Measurements from ENCODE around the gene TMEM207.
"Not testable (repeated sequence)": the region's sequence is repeated elsewhere in the genome, so short reads cannot be mapped to it uniquely, and the experiment has no call there.

TMEM207 gene

DNA sequence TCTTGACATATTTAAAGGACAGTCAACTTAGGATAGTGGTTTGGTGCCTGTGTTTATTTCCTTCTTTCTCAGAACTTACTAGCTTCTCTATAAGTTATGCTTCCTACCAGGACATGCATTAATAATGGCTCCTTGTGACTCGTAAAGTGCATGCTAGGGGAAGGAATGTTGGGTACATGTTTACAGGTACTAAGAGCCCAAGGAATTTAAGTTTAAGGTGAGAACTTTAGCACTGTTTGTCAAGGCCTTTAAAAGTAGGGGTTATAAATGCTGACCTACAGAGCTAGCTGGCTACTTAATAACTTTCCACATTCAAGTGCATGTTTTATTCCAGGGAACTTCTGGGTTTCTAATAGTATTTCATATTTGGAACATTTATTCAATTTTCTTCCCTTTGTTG lies at the start of gene TMEM207:
Gene TMEM207 (minus strand): TSS at position 101 of the 400 bp plus-strand sequence. CDS start 92 bp downstream, at position 9.
- DNase-seq, result no peak

GRCh38 chr3:190499122-190499521 lies 49.4 kb upstream of the TMEM207 start:
- DNase-seq, result no peak

DNA sequence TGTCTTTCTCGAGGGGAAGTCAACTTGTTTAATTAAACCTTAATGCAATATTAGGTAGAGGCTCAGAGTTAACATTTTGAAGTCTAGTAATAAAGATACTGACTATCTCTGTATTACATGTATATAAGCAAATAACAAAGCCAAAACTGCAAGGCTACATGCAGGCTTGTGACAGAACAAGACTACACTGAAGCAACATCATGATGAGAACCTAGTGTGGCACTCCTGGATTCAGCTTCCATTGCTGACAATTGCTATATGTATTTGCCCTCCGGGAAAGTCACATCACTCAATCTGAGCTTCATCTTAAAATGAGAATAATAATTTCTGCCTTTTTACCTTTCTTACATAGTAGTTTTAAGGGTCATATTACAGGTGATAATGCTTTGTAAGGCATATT lies 48.6 kb upstream of the TMEM207 start:
- DNase-seq, result no peak

GRCh38 chr3:190497811-190498210 lies 48.1 kb upstream of the TMEM207 start:
- DNase-seq, result no peak

DNA sequence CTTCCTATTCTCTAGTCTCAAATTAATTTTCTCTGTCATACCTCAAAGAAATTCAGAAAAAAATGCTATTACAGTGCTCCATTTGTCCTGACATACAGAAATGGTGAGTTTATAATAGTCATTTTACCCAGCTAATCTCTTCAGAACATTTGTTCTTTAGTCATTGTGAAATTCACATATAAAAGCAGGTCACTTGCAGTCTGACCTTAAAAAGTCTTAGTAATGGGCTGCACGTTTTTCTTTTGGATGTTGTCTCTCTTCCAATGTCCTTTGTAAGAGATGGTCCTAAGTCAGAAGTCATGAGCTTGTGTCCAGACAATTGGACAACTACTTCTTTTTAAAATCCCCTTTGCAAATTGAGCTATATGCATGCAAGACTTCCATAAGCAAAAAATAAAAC lies 47.2 kb upstream of the TMEM207 start:
- no peak for DNase-seq

GRCh38 chr3:190495796-190496195 lies 46.1 kb upstream of the TMEM207 start:
- no peak for DNase-seq

- DNase-seq, result no peak
Observed at GRCh38 chr3:190495354-190495753, 45.7 kb upstream of the TMEM207 start.

DNA sequence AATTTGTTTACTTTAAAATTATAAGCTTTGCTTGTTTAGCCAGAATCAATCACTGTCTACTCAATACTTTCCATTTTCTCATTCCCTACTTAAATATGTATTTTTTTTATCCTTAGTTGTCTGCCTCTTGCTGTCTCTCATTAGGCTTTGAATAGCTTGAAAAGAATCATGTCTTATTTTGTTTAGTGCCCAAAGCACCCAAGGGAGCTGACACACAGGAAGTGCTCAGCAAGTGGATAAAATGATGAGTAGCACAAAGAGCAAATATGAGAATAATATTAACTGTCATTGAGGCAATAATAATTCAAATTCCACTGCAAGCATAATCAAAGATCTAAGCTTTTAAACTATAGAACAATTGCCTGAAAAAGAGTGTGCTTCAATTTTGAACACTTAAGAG lies 45.2 kb upstream of the TMEM207 start:
- DNase-seq, result no peak

DNA sequence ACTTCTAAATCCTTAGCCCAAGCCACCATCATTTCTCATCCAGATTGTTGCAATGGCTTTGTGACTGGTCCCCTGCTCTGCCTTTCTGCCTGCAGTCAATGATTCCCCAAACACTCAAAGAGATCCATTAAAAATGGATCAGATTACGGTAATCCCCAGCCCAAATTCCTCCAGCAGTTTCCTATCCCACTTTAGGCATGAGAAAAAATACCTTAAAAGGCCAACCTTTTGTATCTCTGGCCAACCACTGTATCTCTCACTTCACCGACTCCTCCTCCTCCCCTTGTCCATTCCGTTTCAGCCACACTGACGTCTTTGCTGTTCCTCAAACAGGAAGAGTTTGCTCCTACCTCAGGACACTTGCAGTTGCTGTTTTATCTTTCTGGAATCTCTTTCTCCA lies 43.3 kb upstream of the TMEM207 start:
- no peak for DNase-seq

GRCh38 chr3:190492129-190492528 lies 42.4 kb upstream of the TMEM207 start:
- no peak for DNase-seq

DNA sequence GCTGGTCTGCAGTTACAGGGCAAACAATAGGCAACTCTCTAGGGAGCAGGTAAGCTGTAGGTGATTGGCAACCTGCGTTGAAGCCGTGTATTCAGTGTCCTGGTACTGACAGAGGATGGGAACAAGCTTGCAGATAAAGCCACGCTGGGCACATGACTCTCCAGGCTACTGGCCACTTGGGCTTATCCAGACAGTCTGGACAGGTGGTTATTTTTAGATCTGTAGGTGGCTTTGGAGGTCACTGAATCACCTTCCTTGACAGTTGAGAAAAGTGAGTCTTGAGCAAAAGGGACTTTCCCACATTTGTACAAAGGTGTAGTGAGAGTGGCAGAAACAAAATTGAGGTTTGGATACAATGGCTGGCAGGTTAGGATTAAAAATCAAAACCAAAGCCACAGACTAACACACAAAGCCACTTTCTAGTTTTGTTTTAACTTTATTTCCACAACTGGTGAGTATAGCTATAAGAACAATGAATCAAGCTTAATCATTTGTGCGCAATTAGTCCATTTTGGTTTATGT lies 41.9 kb upstream of the TMEM207 start:
- no peak for DNase-seq

DNA sequence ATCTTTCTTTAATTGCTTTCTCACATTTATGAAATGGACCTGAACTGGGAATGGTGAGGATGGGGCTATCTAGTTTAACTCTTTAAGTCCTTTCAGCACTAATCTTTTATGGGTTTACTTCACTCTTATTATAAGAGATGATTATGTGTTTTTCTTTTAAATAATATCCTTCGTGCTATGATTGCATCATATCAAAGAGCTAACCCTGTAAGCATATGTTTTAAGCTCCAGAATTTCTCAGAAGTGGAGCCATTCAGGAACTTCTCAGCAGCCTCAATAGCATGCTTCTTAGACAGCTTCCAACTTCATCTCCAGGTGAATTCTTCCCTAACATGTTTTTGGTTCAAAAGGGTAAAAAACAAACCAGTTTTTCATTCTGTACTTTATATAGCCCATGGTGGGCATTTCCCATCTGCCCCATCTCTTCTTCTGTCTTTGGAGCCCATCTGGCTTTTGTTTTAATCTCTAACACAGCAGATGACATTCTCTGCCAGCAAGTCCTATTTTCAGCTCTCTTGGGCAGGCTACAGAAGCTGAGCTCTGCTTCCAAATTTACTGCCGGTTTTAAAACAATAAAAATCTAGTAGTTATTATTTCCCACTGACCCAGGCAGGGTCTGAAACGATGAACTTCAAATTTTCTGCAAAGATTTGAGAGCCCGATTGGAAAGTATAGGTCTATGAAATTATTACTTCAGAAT lies 37.4 kb upstream of the TMEM207 start:
- no peak for DNase-seq

- DNase-seq, result no peak
Observed at GRCh38 chr3:190486533-190486864, 36.8 kb upstream of the TMEM207 start.

DNA sequence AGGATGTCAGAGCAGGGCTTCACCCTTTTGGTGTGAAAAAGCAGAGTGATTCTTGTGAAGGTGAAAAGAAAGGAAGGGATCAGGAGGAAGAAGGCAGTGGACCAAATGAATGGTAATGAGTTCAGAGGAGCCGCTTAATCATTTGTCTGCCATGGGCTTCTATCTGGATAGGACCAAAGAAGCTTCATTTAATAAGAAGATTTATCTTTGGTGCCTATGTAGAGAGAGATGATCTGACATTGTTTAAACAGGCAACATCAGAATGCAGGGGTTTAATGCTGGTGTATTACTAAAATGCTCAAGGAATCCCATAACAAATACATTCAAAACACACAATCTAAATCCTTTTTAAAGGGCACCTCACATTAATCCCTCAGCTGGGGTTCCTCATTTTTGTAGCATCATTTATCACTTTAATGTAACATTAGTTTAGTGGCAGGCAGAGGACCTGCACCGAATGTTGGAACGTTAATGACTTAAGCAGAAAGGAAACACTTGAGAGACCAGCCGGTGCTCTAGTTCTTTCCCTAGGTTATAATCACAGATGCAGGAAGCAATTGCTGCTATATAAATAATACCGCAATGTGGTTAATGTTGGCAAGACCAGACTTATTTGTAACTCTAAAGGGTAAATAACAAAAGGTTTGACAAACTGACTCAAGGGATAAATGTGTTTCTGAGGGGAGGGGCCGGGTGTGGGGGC lies 36.3 kb upstream of the TMEM207 start:
- DNase-seq, result peak in 1 of 2 experiments; percentile 30

DNA sequence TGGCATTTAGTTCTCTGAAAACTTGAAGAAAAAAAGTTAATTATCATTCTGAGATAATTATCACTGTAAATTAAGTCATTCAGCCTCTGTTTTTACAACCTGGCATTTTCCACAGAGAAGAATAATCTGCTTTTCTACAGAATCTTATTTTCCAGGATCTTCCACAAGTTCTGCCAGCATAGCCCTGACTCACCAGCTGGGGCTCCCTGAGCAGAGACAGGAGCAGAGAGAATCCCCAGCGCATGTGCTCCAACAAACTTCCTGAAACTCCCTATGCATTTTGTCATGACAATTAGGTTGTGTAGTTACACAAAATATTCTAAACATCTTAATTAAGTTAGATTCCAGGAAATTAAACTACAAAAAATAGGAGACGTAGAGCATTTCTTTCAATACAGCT lies 32.1 kb upstream of the TMEM207 start:
- no peak for DNase-seq

DNA sequence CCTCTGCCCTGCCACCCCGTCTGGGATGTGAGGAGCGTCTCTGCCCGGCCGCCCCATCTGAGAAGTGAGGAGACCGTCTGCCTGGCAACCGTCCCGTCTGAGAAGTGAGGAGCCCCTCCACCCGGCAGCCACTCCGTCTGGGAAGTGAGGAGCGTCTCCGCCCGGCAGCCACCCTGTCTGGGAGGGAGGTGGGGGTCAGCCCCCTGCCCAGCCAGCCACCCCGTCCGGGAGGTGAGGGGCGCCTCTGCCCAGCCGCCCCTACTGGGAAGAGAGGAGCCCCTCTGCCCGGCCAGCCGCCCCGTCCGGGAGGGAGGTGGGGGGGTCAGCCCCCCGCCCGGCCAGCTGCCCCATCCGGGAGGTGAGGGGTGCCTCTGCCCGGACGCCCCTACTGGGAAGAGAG lies 23.6 kb upstream of the TMEM207 start:
- not testable (repeated sequence) for DNase-seq

- DNase-seq, result no peak
Observed at GRCh38 chr3:190467922-190468321, 18.2 kb upstream of the TMEM207 start.

DNA sequence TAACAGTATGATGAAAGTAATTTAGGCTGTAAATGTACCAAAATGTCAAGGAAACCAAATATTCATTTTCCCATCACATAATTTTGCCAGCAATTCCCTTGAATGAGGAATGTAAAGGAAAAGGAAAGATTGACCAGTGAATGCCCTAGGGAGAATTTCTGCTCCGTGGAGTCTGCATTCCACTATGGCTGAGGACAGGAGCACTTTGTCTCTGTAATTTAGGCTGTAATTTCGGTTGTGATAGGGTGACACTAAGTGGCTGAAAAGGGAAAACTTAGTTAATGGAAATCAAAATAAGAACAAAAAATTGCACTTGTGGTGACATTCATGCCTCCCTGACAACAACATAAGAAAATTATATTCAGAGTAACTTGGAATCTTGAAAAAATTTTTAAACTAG lies 8.3 kb upstream of the TMEM207 start:
- no peak for DNase-seq

GRCh38 chr3:190456770-190457169 lies 7.1 kb upstream of the TMEM207 start:
- no peak for DNase-seq

- no peak for DNase-seq
Observed at GRCh38 chr3:190455828-190456227, 6.1 kb upstream of the TMEM207 start.

GRCh38 chr3:190448256-190448655 lies 1.4 kb downstream of the TMEM207 start:
- no peak for DNase-seq

GRCh38 chr3:190446573-190447279 lies 3.0 kb downstream of the TMEM207 start:
- no peak for DNase-seq

DNA sequence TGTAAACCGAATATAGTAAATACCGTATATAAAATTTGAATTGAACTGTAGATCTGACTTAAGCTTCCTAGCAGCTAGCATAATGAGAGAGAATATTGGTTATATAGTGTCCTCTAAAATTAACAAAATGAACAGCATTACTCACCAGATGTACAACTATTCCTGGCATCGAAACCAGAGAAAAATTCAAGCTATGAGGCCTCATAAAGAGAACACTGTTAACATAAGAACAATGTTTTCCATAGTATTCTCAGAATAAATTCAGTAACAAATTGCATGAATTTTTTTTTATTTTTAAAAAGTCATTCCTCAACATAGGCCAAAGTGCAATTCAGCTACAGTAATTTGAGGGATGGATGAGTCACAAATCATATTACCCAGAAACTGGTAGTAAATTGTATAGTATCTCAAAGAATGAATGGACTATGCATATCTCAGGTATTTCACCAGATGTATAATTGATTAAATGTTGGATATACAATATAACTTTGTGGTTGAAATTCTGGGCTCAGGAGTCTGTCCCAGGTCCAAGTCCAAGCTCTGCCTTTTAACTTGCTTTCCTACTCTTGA lies 5.0 kb downstream of the TMEM207 start:
- no peak for DNase-seq

DNA sequence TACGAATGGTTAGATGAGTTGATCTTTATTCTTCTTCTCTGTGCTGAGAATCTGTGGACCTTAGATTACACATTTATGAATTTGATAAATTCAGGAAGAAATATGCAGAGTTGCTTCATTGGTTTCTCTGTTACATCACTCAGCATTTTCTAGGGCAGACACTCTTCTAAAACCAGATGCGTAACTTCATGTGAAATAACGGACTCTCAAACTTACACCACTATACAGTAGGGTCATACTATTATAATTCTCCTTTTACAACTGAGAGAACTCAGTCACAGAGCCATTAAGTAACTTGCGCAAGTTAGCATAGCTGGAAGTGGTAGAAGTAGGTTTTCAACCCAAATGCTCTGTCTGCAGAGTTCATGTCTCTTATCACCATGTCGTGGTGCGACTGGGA lies 5.7 kb downstream of the TMEM207 start:
- DNase-seq, result no peak

Measured in NCI-H2081 (cell line).